ENCODE measurements around the gene CCDC57.

DNA sequence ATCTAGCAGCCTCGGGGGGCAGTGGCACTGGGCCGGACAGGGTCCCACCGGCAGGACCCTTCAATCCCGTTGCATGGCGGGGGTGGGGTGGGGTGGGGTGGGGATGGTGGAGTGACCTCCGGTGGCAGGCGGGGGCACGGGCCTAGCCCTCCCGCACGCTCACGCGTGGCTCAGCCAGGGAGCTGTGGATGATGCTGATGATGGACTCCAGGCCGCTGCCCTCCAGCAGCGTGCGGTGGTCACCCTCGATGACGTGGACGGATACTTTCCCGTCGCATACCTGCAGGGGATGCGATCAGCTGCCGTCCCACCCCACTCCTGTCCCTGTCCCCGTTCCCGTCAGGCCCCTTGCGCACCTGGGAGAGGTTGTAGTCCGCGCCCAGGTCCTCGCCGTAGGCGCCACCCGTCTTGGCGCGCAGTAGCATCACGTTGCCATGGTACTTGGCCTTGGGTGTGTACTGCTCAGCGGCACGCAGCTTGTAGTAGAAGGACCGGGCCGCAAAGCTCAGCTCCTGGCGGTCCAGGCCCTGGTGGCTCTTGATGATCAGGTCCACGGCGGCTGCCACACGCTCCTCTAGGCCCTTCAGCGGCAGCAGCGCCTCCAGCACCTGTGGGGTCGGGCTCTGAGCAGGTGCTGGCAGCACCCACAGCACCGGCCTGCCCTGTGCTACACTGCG, 133.5 kb downstream of the CCDC57 start:
- TF ChIP-seq CTCF (conservative IDR thresholded peaks at IDR 0.05; ENCODE audit: low read depth, low read length): no peak
- TF ChIP-seq MAZ (IDR thresholded peaks at IDR 0.05; ENCODE audit: borderline replicate concordance, low read depth, low read length): no peak
- TF ChIP-seq, protein P1, sequence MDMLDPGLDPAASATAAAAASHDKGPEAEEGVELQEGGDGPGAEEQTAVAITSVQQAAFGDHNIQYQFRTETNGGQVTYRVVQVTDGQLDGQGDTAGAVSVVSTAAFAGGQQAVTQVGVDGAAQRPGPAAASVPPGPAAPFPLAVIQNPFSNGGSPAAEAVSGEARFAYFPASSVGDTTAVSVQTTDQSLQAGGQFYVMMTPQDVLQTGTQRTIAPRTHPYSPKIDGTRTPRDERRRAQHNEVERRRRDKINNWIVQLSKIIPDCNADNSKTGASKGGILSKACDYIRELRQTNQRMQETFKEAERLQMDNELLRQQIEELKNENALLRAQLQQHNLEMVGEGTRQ (IDR thresholded peaks at IDR 0.05; ENCODE audit: low read depth, low read length): no peak
- TF ChIP-seq POLR2A (IDR thresholded peaks at IDR 0.05; ENCODE audit: low read depth, low read length): no peak
- no peak for TF ChIP-seq CHD1 (IDR thresholded peaks at IDR 0.05; ENCODE audit: low read depth, low read length)
- TF ChIP-seq FOS (IDR thresholded peaks at IDR 0.05; ENCODE audit: low read depth, low read length): no peak
- TF ChIP-seq, protein P2, sequence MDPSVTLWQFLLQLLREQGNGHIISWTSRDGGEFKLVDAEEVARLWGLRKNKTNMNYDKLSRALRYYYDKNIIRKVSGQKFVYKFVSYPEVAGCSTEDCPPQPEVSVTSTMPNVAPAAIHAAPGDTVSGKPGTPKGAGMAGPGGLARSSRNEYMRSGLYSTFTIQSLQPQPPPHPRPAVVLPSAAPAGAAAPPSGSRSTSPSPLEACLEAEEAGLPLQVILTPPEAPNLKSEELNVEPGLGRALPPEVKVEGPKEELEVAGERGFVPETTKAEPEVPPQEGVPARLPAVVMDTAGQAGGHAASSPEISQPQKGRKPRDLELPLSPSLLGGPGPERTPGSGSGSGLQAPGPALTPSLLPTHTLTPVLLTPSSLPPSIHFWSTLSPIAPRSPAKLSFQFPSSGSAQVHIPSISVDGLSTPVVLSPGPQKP (IDR thresholded peaks at IDR 0.05; ENCODE audit: borderline replicate concordance, low read depth, low read length): no peak
- no peak for TF ChIP-seq RAD21 (IDR thresholded peaks at IDR 0.05; ENCODE audit: low read length)
- TF ChIP-seq CEBPB (IDR thresholded peaks at IDR 0.05; ENCODE audit: low read depth, low read length): no peak
- TF ChIP-seq RFX5 (IDR thresholded peaks at IDR 0.05; ENCODE audit: low read depth, low read length): no peak

Data from IMR-90 (cell line).